ENCODE measurements around the gene KRT80.

KRT80 gene

DNA sequence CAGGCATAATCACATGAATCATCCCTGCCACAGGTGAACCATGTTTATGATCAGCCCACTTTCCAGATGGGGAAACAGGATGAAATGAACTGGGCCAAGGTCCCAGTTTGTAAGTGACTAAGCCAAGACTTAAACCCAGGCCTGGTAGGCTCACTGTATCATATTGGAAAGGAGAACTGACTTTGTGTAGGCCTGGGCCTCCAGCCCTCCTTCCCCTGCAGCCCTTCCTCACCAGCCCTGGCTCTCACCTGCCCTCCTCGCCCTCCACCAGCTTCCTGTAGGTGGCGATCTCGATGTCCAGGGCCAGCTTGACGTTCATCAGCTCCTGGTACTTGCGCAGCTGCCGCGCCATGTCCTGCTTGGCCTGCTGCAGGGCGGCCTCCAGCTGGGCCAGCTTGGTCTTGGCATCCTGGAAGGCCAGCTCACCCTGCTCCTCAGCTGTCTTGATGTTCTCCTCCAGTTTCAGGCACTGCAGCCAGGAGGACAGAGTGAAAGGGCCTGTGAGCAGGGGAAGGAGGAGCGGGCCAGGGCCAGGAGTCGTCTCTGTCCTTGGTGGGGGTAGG lies 19.8 kb downstream of the KRT80 start:
- DNase-seq (ENCODE audit: low read depth in 2 of 2) = peak in 1 of 2 donors; percentile 65

DNA sequence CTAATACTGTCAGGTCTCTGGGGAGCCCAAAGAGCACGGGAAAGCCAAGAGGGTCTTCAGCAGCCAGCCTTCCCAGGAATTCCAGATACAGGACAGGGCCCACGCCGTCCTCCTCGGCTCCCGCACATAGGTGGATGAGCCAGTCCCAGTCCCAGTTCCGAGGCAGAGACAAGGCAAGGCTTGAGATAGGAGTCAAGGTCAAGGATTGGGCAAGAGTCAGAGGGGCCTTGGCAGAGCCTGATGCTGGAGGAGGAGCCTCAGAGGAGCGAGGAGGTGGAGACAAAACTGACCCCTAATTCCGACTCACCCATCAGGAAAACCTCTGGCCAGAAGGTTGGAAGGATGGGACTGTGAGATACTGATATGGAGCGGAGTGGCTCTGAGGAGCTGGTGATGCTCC lies 21.0 kb downstream of the KRT80 start:
- TF ChIP-seq, protein P1, sequence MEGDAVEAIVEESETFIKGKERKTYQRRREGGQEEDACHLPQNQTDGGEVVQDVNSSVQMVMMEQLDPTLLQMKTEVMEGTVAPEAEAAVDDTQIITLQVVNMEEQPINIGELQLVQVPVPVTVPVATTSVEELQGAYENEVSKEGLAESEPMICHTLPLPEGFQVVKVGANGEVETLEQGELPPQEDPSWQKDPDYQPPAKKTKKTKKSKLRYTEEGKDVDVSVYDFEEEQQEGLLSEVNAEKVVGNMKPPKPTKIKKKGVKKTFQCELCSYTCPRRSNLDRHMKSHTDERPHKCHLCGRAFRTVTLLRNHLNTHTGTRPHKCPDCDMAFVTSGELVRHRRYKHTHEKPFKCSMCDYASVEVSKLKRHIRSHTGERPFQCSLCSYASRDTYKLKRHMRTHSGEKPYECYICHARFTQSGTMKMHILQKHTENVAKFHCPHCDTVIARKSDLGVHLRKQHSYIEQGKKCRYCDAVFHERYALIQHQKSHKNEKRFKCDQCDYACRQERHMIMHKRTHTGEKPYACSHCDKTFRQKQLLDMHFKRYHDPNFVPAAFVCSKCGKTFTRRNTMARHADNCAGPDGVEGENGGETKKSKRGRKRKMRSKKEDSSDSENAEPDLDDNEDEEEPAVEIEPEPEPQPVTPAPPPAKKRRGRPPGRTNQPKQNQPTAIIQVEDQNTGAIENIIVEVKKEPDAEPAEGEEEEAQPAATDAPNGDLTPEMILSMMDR (IDR thresholded peaks at IDR 0.05; ENCODE audit: low read depth, low read length) = no peak
- no peak overlapping the region for H3K4me3 ChIP-seq (replicated peaks in 1 of 2; ENCODE audit: low read depth in 2 of 2, low read length in 2 of 2)
- no peak for DNase-seq (ENCODE audit: low read depth in 2 of 2)

More for the DNA sequence above, 19.8 kb downstream of the KRT80 start:
- no peak overlapping the region for H3K4me3 ChIP-seq (replicated peaks in 1 of 2; ENCODE audit: low read depth in 2 of 2, low read length in 2 of 2)
- TF ChIP-seq, protein P1 (IDR thresholded peaks at IDR 0.05; ENCODE audit: low read depth, low read length) = peak; percentile 46

DNA sequence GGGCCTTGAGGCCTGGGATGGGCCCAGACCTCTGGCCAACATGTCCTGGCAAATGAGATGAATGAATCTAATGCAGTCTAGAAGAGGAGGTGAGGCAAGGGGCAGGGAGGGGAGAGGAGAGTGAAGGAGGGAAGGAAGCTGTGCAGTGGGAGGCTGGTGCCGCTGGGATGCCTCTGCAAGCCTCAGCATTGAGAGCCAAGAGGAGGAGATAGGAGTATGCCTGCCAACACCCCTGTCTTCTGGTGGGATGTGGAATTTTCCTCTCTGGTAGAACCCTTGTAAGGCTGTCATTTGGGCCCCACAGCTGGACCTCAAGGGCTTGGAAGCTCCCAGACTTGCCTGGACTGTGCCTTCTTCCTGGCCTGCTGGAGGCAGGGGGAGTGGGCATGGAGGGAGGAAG lies 21.9 kb downstream of the KRT80 start:
- H3K4me3 ChIP-seq (replicated peaks in 1 of 2; ENCODE audit: low read depth in 2 of 2, low read length in 2 of 2) = no peak overlapping the region
- TF ChIP-seq, protein P1 (IDR thresholded peaks at IDR 0.05; ENCODE audit: low read depth, low read length) = no peak
- peak in 1 of 2 donors; percentile 47 for DNase-seq (ENCODE audit: low read depth in 2 of 2)

DNA sequence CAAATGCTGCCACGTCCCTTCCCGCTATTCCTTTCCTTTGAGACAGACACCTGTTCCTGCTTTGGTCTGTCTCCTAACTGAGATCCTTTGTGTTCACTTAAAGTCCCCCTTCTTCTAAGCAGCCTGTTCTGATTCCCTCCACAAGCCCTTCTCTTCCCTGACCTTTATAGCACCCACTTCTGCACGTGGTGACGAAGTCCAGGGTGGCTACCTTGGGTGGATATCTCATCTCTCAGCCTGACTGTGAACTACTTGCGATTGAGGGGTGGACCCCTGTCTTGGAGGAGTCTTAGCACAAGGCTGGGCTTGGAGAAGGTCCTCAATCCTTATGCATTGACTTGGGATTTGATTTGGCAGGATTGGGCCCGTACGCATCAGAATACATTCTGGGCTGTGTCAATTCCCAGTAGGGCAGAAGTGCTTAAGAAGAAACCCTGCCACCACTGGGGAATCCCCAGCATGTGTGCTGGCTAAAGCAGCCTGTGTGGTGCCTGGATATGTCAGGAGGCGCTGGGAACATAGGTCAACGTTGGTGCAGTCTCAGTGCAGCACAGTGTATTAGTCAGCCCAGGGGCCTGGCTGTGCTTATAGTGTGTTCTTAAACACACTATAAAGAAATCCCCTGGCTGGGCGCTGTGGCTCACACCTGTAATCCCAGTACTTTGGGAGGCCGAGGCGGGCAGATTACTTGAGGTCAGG lies 23.6 kb downstream of the KRT80 start:
- DNase-seq (ENCODE audit: low read depth in 2 of 2) = peak; percentile 46 to 83
- H3K4me3 ChIP-seq (replicated peaks in 1 of 2; ENCODE audit: low read depth in 2 of 2, low read length in 2 of 2) = no peak overlapping the region
- TF ChIP-seq, protein P1 (IDR thresholded peaks at IDR 0.05; ENCODE audit: low read depth, low read length) = no peak

DNA sequence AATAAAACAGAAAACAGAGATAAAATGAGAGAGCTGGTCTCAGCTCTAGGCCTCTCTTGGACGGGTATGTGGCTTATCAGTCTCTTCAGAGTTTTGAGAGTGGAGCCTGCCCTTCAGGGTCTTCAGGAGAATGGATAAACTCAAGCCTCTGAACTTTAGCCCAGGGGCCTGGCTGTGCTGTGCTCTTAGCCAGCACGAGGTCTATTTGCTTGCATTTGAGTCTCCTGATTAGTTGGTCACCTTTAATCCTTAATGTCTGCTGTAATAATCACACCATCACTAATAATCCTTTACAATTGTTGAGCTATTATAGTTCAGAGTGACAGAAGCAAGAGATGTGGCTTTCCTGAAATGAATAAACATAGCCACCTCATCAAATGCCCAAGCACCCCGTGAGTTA lies 24.3 kb downstream of the KRT80 start:
- TF ChIP-seq, protein P1 (IDR thresholded peaks at IDR 0.05; ENCODE audit: low read depth, low read length) = no peak
- DNase-seq (ENCODE audit: low read depth in 2 of 2) = no peak
- H3K4me3 ChIP-seq (replicated peaks in 1 of 2; ENCODE audit: low read depth in 2 of 2, low read length in 2 of 2) = no peak overlapping the region

DNA sequence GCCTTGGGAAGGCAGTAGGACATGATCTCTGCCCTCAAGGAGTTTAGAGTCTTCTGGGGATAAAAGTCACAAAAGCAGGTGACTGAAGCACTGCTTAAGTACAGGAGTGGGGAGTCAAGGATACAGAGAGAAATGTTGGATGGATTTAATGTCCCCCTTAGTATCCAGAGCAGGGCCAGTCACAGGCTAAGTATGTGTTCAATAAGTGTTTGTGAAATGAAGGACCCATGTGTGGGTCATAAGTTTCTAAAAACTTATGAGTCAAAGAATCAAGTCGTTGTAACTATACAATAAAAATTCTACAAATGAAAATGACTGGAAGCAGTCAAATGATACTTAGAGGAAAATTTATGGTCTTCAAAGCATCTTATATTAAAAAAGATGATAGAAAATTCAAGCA lies 25.1 kb downstream of the KRT80 start:
- no peak overlapping the region for H3K4me3 ChIP-seq (replicated peaks in 1 of 2; ENCODE audit: low read depth in 2 of 2, low read length in 2 of 2)
- TF ChIP-seq, protein P1 (IDR thresholded peaks at IDR 0.05; ENCODE audit: low read depth, low read length) = no peak
- DNase-seq (ENCODE audit: low read depth in 2 of 2) = peak in 1 of 2 donors; percentile 54
